G401.6 (cell line): ENCODE measurements around the gene GALE.
A peak's percentile ranks its signal among the peaks of the same experiment; 100 is the strongest.
"Not testable (repeated sequence)": the region's sequence is repeated elsewhere in the genome, so short reads cannot be mapped to it uniquely, and the experiment has no call there.

Experiments used
- FAIRE-seq: peaks from 2 replicates; lab custom pipeline; 2012; peaks lifted over from hg19 to GRCh38; lab: Jason Lieb, UNC

The GALE gene

GRCh38 chr1:23809751-23810171, 9.2 kb upstream of the GALE start:
- no peak for FAIRE-seq

GRCh38 chr1:23807453-23807852, 6.9 kb upstream of the GALE start:
- no peak for FAIRE-seq

GRCh38 chr1:23806280-23806679, 5.7 kb upstream of the GALE start:
- FAIRE-seq: no peak

DNA sequence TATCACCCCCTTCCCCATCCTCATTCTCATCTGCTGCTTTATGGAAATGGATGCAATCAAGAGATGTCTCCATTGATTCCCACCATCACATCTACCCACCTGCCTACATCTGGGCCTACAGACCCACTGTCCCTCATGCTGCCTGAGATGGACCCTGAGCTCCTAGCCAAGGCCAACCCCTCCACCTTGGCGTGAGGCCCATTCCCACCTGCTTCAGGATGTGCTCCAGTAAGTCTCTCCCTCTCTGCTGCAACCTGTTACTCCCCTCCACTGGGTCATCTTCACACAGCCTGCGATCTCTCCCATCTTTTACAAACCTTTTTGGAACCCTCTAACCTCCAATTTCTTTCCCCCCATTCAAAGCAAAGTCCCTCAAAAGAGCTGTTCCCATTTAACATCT, 4.5 kb upstream of the GALE start:
- no peak for FAIRE-seq

GRCh38 chr1:23804183-23804835, 3.8 kb upstream of the GALE start:
- FAIRE-seq: no peak

GRCh38 chr1:23803674-23804073, 3.1 kb upstream of the GALE start:
- FAIRE-seq: no peak

GRCh38 chr1:23802809-23803342, 2.3 kb upstream of the GALE start:
- FAIRE-seq: not testable (repeated sequence)

DNA sequence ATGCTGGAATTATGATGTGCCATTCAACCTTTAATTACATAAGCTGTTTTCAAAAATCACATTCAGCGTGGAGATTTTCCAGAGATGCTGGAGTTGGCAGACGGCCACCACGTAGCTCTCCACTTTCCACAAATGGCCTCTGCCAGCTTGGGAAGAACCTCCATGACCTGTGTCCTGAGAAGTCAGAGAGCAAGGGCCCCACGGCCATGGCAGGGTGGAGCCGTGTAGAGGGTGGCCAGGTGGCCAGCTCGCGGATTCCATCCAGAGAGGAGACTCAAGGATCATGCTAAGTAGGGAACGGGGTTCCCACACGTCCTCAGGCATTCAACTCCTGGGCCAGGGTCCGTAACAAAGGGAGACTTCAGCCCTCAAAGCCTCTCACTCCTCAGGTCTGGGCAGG, 1.3 kb upstream of the GALE start:
- FAIRE-seq: no peak

DNA sequence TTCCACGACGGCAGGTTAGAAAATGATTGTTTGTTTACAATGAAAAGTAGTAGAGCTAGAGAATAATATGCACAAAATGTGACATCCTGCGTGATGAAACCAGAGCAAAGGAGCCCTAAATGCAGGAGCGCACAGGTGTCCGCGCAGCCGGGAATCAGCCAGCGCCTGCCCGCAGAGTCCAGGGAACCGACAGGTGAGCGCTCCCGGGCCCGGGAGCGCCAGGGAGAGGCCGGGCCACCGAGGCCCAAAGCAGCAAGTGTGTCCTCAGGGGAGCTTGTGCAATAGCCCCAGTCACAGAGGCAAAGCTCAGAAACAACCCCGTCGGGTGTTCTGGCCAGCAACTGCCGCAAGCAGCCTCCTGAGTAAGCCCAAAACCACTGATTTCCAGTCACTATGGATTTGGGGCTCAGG, 789 bp upstream of the GALE start:
- FAIRE-seq: no peak

DNA sequence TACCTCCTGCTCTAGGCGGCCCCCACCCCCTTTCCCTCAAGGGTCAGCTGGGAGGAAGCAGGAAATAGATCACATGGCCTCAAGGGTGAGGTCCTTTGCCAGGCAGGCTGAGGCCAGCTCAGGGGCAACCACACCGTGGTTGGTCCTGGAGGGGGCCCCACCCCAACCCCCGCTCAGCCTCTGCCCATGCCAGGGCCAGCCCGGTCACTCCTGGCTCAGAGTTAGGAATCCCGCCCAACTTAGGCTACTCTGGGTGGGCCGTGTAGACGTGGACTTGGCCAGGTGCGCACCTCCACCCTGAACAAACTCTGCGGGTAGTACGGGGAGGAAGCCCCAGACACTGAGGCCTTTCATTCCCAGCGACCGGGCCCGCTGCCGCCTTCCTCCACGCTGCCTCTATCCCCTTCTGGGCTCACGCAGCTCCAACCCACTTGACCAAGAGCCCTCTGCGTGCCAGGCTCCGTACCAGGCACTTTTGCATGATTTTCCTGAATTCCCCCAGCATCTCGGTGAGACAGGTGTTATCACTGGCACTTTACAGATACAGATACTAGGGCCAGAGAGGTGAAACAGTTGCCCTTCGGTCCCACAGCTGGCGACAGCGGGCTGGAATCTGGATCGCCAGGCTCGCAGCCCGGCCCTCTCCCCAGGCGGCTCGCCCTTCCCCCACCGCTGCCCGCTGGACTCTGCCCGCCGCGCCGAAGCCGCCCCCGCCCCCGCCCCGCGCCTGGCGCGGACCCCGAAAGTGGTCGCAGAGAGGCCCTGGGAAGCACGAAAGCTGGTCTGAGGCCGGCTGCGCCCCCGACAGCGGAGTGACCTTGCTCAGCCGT, 769 bp downstream of the GALE start:
- no peak for FAIRE-seq

DNA sequence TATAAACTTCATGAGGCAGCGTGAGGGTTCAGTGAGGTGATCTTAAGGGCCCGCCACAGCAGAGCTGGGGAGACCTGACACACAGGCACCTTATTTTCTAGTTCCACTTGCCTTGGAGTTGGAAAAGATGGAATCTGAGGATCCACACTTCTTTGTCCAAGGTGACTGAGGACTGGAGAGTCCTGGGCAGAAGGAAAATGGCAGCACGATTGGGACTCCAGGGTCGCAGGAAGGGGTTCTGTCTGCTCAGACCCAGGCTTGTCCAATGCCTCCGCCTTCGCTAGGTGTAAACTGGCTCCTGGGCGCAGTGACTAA, 1.3 kb downstream of the GALE start:
- no peak for FAIRE-seq

DNA sequence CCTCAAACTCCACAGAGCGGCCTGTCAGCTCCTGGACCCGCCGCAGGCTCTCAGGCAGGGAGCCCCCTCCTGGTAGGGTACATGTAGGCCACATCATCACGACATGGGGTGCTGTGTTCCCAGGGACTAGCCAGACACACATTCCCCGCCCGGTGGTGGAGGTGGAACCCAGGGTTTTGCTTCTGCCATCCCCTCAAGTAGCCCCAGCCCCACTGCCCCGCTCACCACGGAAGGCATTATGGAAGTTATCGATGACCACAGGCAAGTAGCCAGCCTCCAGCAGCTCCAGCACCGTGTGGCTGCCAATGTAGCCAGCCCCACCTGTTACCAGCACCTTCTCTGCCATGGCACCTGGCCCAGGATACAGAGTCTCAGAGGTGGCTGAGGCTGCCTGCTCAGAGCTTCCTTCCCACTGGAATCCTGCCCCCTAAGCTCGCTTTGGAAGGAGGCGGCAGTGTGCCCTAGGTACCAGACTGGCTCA, 1.9 kb downstream of the GALE start:
- no peak for FAIRE-seq

DNA sequence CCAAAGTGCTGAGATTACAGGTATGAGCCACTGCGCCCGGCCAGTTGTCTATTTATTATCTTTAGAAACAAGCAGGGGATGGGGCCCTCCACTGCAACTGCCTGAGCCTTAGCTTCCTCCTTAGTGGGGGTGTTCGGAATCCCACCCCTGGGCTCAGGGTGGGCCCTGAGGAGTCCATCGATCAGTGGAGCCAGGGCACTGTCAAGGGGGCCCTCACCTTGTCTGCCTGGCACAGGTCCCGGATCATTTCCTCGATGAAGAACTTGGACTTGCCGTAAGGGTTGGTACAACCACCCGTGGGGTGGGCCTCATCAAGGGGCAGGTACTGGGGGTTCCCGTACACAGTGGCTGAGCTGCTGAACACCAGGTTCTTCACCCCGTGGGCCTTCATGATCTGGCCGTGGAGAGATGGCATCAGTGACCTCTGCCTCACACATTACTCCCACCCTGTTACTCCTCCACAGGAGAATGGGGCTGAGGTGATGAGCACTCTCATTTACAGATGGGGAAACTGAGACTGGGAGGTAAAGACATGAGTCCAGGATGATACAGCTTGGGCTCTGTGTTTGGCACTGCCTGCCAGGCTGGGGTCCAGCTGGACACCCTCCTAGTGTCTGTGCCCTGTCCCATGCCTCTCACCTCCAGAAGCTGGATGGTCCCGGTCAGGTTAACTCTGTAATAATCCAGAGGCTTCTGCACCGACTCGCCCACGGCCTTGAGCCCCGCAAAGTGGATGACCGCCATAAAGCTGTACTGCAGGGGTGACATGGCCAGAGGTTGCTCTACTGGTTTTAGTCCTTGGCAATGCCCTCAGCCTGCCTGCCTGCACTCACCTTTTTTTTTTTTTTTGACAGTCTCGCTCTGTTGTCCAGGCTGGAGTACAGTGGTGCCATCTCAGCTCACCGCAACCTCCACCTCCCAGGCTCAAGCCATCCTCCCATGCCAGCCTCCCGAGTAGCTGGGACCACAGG, 2.8 kb downstream of the GALE start:
- FAIRE-seq: no peak

DNA sequence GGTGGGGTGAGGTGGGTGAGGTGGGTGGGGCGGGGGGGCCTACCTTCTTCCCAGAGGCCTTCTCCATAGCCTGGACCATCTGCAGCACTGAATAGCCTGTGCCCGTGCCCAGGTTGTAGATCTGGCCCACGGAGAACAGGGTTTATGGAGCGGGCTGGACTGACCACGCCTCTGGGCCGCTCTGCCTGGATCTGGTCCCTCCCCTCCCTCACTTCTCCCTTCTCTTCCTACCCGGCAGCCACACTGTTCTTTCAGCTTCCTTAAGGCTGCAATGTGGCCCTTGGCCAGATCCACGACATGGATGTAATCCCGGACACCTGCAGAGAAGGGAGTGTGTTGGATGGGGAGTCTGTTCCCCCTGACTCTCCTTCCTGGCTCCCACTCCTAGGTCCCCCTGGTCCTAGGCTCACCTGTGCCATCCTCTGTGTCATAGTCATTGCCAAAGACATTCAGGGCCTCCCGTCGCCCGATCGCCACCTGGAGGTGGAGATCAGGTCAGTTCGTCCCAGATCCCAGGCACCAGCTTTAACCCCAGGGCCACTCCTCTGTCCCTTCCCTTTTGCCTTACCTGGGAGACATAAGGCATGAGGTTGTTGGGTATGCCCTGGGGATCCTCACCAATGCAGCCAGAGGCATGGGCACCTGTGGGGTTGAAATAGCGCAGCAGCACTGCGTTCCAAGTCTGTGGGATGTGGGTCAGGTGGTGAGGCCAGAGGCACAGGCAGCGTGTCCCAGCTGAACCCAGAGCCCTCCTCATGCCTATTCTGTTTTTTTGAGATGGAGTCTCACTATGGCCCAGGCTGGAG, 3.9 kb downstream of the GALE start:
- no peak for FAIRE-seq

- FAIRE-seq: no peak
These were observed 4.7 kb downstream of the GALE start for GRCh38 chr1:23795676-23796465.

DNA sequence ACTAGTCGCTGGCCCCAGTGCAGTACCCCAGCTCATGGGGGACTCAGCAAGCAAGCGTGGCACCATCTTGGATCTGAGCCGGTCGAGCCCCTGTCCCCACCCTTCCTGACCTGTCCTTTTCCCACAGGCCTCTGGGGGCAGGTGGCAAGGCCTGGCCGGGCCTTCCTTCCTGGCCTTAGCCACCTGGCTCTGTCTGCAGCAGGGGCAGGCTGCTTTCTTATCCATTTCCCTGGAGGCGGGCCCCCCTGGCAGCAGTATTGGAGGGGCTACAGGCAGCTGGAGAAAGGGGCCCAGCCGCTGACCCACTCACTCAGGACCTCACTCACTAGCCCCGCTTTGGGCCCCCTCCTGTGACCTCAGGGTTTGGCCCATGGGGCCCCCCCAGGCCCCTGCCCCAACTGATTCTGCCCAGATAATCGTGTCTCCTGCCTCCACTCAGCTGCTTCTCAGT, 5.8 kb downstream of the GALE start:
- FAIRE-seq: not testable (repeated sequence)

DNA sequence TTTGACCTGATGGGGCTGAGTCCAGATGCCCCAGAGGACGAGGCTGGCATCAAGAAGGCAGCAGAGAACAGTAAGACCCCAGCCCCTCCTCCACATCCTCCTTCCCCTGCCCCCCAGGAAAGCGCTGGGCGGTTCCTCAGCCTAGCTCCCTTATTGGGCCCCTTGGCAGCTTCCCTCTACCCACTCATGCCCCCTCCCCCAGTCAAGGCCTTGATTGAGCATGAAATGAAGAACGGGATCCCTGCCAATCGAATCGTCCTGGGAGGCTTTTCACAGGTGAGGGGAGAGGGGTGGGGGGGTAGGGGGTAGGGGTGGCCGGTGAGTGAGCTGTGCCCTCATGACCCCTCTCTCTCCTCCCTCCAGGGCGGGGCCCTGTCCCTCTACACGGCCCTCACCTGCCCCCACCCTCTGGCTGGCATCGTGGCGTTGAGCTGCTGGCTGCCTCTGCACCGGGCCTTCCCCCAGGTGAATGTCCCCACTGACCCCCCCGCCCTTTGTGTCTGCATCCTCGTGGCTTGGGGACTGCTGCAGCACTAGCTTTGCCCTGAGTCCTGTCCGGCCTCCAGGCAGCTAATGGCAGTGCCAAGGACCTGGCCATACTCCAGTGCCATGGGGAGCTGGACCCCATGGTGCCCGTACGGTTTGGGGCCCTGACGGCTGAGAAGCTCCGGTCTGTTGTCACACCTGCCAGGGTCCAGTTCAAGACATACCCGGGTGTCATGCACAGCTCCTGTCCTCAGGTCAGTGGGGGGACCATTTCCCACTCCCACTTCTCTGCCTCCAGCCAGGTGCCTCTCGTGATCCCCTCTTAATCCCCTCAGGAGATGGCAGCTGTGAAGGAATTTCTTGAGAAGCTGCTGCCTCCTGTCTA, 6.5 kb downstream of the GALE start:
- FAIRE-seq: no peak

GRCh38 chr1:23793018-23793781, 7.4 kb downstream of the GALE start:
- peak; percentile 94 for FAIRE-seq
